GM18505 (cell line): ENCODE results near the gene NOL4L.

Source experiments
- ATAC-seq: cut with Tn5 transposase; IDR thresholded peaks from one replicate; pipeline ENCODE4 v1.9.1; 2021; ENCODE audit not compliant: unreplicated experiment
- POLR2A ChIP-seq: IDR thresholded peaks from 4 replicates; pipeline ENCODE4 v1.6.1; 2011; ENCODE audit warnings: borderline replicate concordance; ENCODE audit not compliant: insufficient read depth, insufficient read length; ENCODE audit errors: extremely low read depth

The NOL4L gene

DNA sequence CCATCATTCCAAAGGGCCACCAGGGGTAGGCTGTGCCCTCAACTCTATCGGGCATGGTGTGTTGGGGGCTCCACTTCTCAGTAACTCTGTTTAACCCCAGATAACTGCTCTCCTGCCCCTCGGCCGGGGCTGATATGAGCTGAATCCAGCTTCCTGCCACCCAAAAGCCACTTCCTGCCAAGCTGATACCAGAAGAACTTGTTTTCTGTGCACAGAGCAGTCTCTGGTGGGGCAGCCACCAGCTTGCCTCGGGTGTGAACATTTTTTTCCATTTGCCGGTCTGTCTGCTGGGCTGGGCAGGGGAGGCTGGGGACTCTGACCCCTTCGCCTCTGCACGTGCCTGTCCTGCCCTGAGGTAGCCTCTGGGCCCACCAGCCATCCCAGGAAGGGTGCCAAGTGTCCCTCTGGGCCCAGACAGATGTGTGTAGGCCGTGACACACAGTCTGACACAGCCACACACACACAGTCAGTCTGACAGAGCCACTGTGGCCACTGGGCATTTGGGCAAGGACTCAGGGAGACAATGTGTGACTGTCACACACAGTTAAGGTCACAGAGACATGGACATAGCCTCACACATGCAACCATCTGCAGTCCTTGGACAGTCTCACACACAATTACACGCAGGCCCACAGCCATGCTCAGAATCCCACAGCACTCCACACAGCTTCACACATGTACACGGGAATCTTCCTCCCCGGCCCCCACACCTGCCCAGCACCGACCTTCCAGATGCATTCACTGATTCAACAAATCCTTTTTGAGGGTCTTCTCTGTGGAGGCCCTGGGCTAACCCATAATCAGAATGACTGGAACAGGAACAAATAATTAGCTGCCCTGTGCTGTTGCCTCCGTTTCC is 45.1 kb downstream of the NOL4L start:
- no peak for TF ChIP-seq POLR2A
- ATAC-seq, result no peak

DNA sequence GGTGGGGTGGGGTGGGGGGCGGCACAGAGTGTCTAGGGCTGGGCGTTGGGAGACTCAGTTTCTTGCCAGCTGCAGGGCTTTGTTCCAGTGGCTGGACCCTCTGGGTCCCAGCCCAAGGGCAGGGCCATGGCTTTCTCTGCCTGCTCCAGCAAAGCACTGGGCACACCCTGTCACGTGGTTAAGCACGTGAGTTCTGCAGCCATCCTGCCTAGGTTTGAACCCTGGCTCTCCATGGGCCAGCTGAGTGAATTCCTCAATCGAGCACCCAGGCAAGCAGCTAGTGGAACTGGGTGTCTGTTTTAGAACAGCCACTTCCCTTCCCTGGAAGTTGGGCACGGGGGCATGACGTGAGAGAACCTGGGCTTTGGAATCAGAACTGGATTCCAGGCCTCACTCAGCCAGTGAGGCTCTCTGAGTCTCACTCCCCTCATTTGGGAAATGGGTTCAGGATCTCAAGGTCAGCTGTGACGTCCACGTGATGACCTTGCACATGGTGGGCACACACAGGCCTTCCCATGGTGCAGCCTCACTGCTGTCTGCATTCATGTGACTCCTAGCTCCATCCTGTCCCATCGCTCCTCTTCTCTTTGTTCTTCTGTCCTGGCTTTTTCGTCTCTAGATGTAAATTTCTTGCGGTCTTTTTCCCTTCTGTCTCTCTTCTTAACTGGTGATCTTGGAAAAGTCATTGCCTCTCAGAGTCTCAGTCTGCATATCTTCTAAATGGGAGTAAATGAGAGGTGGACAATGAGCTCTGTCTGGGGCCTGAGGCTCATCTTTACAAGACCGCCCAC is 45.9 kb downstream of the NOL4L start:
- no peak for ATAC-seq
- TF ChIP-seq POLR2A, result no peak

DNA sequence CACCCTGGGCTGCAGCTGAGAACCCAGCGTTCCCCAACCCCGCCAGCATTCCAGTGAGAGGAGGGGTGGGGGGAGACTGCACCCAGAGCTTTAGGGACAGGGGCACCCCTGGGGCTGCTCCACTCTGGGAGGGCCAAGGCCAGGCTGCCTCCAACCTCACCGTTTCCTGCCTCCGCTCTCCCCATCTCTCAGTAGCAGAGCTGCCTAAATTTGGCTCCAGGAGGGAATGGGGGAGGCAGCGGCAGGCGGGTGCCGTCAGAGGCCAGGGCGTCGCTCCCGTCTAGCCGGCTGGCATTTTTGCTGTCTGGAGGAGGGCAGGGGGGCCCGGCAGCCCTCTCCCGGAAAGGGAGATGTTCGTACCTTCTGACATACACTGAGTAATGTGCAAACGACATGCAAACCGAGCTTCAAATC is 46.6 kb downstream of the NOL4L start:
- no peak for TF ChIP-seq POLR2A

DNA sequence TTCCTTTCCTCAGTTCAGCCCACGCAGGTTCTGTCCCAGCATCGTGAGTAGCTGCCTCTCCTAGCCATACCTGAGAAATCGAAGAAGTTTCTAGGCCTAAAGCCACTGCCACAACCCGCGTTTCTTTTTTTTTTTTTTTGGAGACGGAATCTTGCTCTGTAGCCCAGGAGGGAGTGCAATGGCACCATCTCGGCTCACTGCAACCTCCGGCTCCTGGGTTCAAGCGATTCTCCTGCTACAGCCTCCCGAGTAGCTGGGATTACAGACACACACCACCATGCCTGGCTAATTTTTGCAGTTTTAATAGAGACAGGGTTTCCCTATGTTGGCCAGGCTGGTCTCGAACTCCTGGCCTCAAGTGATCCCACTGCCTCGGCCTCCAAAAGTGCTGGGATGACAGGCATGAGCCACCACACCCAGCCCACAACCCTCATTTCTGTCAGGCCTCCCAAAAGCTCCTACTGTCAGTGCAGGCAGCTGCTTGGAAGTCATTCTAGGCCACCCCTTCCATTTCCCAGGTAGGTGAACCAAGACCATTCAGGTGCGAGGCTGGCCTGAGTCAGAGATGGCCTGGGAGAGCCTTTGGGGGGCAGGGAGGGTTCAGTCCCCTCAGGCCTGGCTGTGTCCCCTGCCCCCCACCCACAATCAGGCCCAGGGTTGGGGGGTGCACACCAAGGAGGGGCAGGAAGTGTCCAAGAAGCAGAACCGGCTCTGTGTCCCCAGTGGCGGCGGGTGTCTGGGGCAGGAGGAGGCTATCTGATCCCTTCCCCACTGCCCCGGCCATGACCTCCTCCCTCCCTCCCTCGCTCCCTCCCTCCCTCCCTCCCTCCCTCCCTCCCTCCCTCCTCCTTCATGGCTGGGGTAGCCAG is 47.2 kb downstream of the NOL4L start:
- no peak for TF ChIP-seq POLR2A
- ATAC-seq, result no peak

More for the DNA sequence above, 46.6 kb downstream of the NOL4L start:
- no peak for ATAC-seq

DNA sequence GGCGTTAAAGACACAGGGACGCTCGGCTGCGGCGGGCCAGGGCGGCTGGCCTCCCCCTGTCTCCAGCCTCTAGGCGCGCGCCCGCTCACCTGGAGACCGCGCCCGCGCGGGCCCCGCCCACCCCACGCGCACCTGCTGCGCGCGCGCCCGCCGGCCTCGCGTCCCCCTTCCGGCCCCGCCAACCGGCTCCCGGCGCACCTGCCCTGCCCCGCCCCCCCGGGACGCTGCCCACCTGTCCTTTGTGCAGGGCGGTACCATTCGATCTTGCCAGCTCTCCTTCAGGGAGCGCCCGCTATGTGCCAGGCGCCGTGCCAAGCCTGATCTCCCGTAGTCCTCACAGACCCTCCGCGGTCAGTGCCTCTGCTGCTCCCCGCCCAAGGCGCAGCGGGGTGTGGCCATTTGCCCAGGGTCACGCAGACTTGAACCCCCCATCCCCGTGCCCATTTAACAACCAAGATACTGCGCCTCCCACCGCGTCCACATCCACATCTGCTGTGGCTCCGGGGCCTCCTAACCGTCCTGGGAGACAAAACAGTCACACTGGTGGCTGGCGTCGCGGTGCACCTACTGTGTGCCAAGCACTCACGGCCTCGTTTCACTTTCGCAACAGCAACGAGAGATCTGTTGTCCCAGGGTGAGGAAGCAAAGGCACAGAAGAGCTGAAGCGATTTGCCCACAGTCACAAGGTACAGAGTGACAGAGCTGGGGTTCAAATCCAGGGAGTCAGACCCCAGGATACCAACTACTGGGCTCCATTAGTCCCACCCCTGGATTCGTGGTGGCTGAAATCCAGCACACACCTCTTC is 48.1 kb downstream of the NOL4L start:
- TF ChIP-seq POLR2A, result no peak
- peak; percentile 38 for ATAC-seq

DNA sequence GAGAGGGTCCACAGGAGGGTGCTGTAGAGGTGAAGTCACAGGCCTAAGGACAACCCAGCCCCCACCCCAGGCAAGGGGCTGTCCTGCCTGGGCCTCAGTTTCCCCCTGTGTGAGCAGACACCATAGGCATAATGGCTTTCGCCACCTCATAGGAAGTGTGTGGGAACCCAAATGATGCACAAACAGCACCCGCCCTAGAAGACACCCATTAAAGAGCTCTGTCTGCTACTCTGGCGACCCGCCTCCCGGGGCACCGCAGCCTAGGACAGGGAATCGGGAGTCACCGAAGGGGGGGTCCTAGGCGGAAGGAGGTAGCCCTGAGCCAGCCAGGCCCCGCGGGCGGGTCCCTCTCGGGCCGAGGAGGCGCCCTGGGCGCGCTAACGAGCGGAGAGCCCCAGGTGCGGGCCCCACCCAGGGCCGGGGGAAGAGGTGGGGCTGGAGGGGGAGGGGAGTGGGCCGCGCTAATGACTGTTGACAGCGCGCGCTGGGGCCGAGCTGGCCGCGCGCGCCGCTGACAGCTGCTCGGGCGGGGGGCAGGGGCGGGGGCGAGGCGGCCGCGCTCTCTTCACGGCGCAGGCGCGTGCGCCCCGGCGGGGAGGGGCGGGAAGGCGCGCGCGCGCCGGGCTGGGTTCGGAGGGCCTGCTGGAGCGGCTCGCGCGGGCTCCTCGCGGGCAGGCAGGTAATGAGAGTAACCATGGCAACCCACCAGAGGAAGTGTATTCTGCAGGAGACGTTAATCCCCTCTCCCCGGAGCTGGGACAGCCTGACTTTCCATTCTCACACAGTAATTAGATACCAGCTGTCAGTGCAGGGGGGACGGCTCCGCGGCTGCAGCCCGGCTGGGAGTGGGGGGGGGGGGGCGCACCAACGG is 48.9 kb downstream of the NOL4L start:
- peak; percentile 43 for ATAC-seq

DNA sequence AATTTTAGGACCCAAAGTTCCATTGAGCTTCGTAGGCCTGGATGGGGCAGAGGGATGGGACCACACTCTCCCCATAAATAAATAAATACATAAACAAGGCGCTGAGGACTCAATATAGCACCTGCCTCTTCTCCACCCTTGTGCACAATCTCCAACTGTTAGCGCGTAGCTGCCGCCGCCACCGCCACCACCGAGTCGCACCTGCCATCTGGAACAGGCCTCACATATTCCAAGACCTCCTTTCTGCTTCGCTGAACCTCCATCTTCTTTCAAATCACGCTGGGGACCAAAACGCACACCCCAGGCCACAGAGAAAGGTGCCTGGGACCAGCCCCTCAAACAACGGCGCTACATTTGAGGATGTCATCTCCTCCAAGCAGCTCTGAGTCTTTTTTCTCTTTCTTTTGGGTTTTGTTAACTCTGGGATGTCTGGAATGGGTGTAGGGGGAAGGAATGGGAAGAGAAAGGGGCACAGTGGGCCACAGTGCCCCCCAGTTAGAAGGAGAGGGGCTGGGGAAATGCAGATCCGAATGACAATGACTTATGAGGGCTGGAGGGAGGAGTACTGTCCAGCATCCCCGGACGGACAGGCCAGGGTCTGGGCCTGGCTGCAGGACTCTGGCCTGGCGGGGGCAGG is 49.7 kb downstream of the NOL4L start:
- ATAC-seq, result no peak

More for the DNA sequence above, 48.9 kb downstream of the NOL4L start:
- no peak for TF ChIP-seq POLR2A

DNA sequence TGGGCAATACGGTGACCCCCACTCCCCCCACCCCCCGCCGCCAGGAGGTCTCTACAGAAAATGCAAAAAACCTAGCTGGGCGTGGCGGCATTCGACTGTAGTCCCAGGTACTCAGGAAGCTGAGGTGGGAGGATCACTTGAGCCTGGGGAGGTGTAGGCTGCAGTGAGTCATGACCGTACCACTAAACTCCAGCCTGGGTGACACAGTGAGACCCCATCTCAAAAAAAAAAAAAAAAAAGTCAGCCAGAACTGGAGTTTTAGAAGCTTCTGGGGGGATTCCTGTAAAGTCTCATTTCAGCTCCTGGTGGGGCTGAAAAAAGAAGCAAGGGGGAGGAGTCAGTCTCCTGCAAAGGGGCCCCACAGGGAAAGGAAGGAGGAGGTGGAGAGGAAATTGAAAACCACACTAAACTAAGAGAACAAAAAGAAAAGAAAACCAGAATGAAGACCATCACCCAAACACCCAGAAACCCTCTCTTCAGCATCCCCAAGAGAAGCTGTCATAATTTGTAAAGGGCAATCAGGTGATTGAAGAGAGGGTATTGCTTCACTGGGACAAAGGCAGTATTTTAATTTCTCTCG is 50.4 kb downstream of the NOL4L start:
- TF ChIP-seq POLR2A, result no peak
- no peak for ATAC-seq

More for the DNA sequence above, 49.7 kb downstream of the NOL4L start:
- no peak for TF ChIP-seq POLR2A

DNA sequence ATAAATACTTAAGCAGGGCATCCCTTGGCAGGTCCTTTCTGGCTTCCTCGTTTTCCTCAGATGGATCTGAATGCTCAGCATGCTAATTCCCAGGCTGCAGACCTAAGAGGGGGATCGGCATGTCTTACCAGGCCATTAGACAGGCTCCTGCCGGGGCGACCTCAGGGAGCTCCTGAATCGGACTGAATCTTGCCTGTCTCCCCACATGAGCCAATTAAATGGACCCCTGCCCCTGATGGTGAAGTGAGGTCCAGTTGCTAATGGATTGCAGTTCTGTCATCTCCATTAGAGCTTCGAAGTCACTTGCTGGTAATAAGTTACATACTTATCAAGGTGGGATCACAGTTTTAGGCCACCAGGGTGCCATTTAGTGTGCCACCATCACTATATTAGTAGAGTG is 51.4 kb downstream of the NOL4L start:
- ATAC-seq, result no peak
- TF ChIP-seq POLR2A, result no peak

DNA sequence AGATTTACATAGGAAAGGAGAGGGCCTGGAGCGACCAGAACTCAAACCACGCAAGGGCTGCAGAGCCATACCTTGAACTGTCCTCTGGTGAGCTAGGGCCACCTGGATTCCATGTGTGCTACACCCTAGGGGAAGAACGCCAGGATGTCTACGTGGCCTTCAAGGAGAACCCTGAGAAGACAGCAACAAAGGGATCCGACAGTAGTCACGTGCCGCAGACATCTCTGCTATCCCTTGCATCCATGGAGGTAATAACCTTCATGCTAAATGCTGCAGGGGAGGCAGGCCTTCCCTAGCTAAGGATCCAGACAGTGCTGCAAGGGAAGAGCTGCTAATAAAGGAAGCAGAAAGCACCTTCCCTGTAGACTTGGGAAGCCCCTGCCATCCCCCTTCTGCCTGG is 52.9 kb downstream of the NOL4L start:
- no peak for TF ChIP-seq POLR2A
- no peak for ATAC-seq
